B cell (primary cell): ENCODE measurements around the gene GCC2. TPM values are rescaled to one million over a fixed set of nuclear protein-coding genes. Genes with fewer than 3 reads are reported as not detected.

Experiments used
- ATAC-seq: fragments of 200-7000 bp; cut with Tn5 transposase; one replicate; pipeline ENCODE4 v1.10.0; 2021; ENCODE audit warnings: low read depth, mild to moderate bottlenecking, moderate number of reproducible peaks, moderate library complexity
- CTCF ChIA-PET: fragments of 350-600 bp; sonication (Branson Sonifier 250); formaldehyde crosslinking; loops from one replicate; lab custom pipeline; 2021; ENCODE audit warnings: antibody characterized with exemption, inconsistent platforms; lab: Charles Lee
- POLR2A ChIA-PET: fragments of 350-600 bp; sonication (Branson Sonifier 250); formaldehyde crosslinking; loops from one replicate; lab custom pipeline; 2021; ENCODE audit warnings: antibody characterized with exemption; lab: Charles Lee
- DNase-seq: peaks from one replicate; pipeline ENCODE4 v3.0.0; 2013
- H2AFZ ChIP-seq: 2 replicates; pipeline ENCODE4 v1.6.1; 2012; ENCODE audit warnings: mild to moderate bottlenecking, low read depth, low read length; ENCODE audit not compliant: insufficient read depth, poor library complexity, severe bottlenecking
- H3K27ac ChIP-seq, 2 donors: 1 replicate in 1 of 2; 2 replicates in 1 of 2; pipeline ENCODE4 v1.5.1; 2012 to 2013; ENCODE audit warnings: low read length in 2 of 2, mild to moderate bottlenecking in 2 of 2, moderate library complexity in 1 of 2
- H3K27me3 ChIP-seq, 4 experiments: fragments of 200-600 bp in 1 of 4; sonication (generic) in 1 of 4; replicated peaks in 1 of 4; 1 replicate in 2 of 4; 2 replicates in 2 of 4; pipeline versions ENCODE4 v1.6.1 to v1.7.0; 2013 to 2016; ENCODE audit warnings: low read length in 3 of 4, mild to moderate bottlenecking in 2 of 4, mixed read lengths in 1 of 4, moderate library complexity in 1 of 4; ENCODE audit not compliant: insufficient read depth in 4 of 4, control insufficient read depth in 3 of 4; ENCODE audit errors: control extremely low read depth in 1 of 4
- H3K36me3 ChIP-seq, 2 experiments: replicated peaks in 1 of 2; 1 replicate in 1 of 2; 2 replicates in 1 of 2; pipeline versions ENCODE4 v1.6.1 to v1.7.1; 2013; ENCODE audit warnings: low read length in 1 of 2; ENCODE audit not compliant: insufficient read depth in 2 of 2, control insufficient read depth in 1 of 2; ENCODE audit errors: control extremely low read depth in 1 of 2, extremely low read depth in 1 of 2
- H3K4me1 ChIP-seq, 2 donors: fragments of 200-600 bp in 1 of 2; sonication (generic) in 1 of 2; 1 replicate in 1 of 2; 2 replicates in 1 of 2; pipeline versions ENCODE4 v1.5.1 to v1.6.1; 2013 to 2017; ENCODE audit warnings: low read length in 2 of 2; ENCODE audit not compliant: control insufficient read depth in 2 of 2, insufficient read depth in 2 of 2
- H3K4me2 ChIP-seq: replicated peaks from 2 replicates; pipeline ENCODE3; 2012; ENCODE audit warnings: mild to moderate bottlenecking, low read depth, low read length; ENCODE audit not compliant: poor library complexity, severe bottlenecking
- H3K4me3 ChIP-seq, 5 experiments: fragments of 200-600 bp in 1 of 5; sonication (generic) in 1 of 5; 1 replicate in 3 of 5; 2 replicates in 2 of 5; pipeline versions ENCODE4 v1.5.1 to v1.7.0; 2011 to 2016; ENCODE audit warnings: low read length in 4 of 5, mild to moderate bottlenecking in 4 of 5, low read depth in 2 of 5, control low read depth in 1 of 5, moderate library complexity in 1 of 5; ENCODE audit not compliant: insufficient read depth in 1 of 5; ENCODE audit errors: control extremely low read depth in 1 of 5, extremely low read depth in 1 of 5
- H3K79me2 ChIP-seq: fragments of 200-600 bp; sonication (generic); one replicate; pipeline ENCODE4 v1.6.0; 2016; ENCODE audit warnings: low read length; ENCODE audit not compliant: control insufficient read depth, insufficient read depth
- H3K9ac ChIP-seq: fragments of 200-600 bp; sonication (generic); 2 replicates; pipeline ENCODE4 v1.6.1; 2017; ENCODE audit warnings: mild to moderate bottlenecking, low read length, moderate library complexity
- H3K9me3 ChIP-seq, 3 donors: one replicate each; pipeline versions ENCODE4 v1.6.1 to v1.7.1; 2013; ENCODE audit warnings: low read length in 2 of 3; ENCODE audit not compliant: control insufficient read depth in 2 of 3, insufficient read depth in 1 of 3; ENCODE audit errors: control extremely low read depth in 1 of 3
- H4K20me1 ChIP-seq: 2 replicates; pipeline ENCODE4 v1.6.0; 2012; ENCODE audit warnings: mild to moderate bottlenecking, low read length; ENCODE audit not compliant: insufficient read depth, control insufficient read depth, poor library complexity, severe bottlenecking
- H3K27ac Mint-ChIP-seq: one replicate; pipeline ENCODE4 v1.8.0; 2021; ENCODE audit warnings: mixed read lengths
- H3K27me3 Mint-ChIP-seq: one replicate; pipeline ENCODE4 v1.8.0; 2021; ENCODE audit warnings: mixed read lengths
- H3K4me1 Mint-ChIP-seq: one replicate; pipeline ENCODE4 v1.8.0; 2021; ENCODE audit warnings: mixed read lengths
- H3K4me3 Mint-ChIP-seq: one replicate; pipeline ENCODE4 v1.8.0; 2021; ENCODE audit warnings: mixed read lengths
- H3K9me3 Mint-ChIP-seq: one replicate; pipeline ENCODE4 v1.8.0; 2022; ENCODE audit warnings: mixed read lengths; ENCODE audit not compliant: insufficient read depth
- CTCF ChIP-seq: fragments of 200-600 bp; IDR thresholded peaks from one replicate; pipeline ENCODE4 v1.8.0; 2022; ENCODE audit warnings: antibody characterized with exemption, mild to moderate bottlenecking
- EZH2 ChIP-seq: IDR thresholded peaks from 2 replicates; pipeline ENCODE4 v1.6.1; 2012; ENCODE audit warnings: borderline replicate concordance, low read depth, mild to moderate bottlenecking, moderate library complexity, low read length; ENCODE audit not compliant: insufficient read depth, poor library complexity, severe bottlenecking
- WGBS: methylation state at CpG from one replicate; pipeline ENCODE4 v1.1.5; 2013; ENCODE audit warnings: missing lambda C conversion rate; ENCODE audit not compliant: insufficient coverage; 5-methylcytosine and 5-hydroxymethylcytosine counted together
- intact Hi-C: fragments of 100-400 bp; cut with micrococcal nuclease; formaldehyde crosslinking; loops from one replicate; pipeline ENCODE4 v1.10.0; 2022
- polyA plus RNA-seq: library from polyadenylated mRNA; depleted of rRNA; stranded (reverse); fragments of >200 nt; gene quantifications from 2 replicates; pipeline ENCODE4 v1.2.3, GENCODE V29; 2012
- total RNA-seq, 2 donors: library from RNA; stranded (reverse); fragments of 120-200 nt in 1 of 2; gene quantifications; 1 replicate in 1 of 2; 2 replicates in 1 of 2; pipeline versions ENCODE4 v1.2.3 to v1.2.4, GENCODE V29; 2013 to 2022

Gene GCC2
- total and polyA plus RNA-seq, 2 donors (not counting 1 experiment from before 2014, with no cell fraction given), result 12.3 to 87.9 TPM

GRCh38 chr2:108417254-108417653 lies 31.8 kb upstream of the GCC2 start:
- no peaks in the 10 kb centered on the region for H3K27me3 ChIP-seq
- Mint-ChIP-seq H3K4me1 (no peaks in the 10 kb centered on the region), H3K27me3 (peaks cover 4% of the 10 kb centered on the region), H3K27ac (no peak overlapping the region), H3K9me3 (no peaks in the 10 kb centered on the region), H3K4me3 (no peak overlapping the region)
- H4K20me1 ChIP-seq, result no peaks in the 10 kb centered on the region
- no peak overlapping the region for H3K4me3 ChIP-seq
- H3K9ac ChIP-seq, result no peak overlapping the region
- H2AFZ ChIP-seq, result no peak overlapping the region
- TF ChIP-seq CTCF (no peak), EZH2 (no peak)
- DNase-seq (no peak), ATAC-seq (no peak)
- H3K9me3 ChIP-seq, result no peaks in the 10 kb centered on the region
- POLR2A ChIA-PET, result no interaction called here
- H3K27ac ChIP-seq, result no peak overlapping the region
- intact Hi-C loops, result no loop called here
- H3K4me1 ChIP-seq, result no peaks in the 10 kb centered on the region
- H3K4me2 ChIP-seq, result no peak overlapping the region
- no peaks in the 10 kb centered on the region for H3K79me2 ChIP-seq
- 75% methylated on average over 1 of the region's 2 CpGs for WGBS
- CTCF ChIA-PET, result interaction anchor here (0.8 kb wide), 1 partner anchor 167 kb away, joined by 3 read pairs; no protein-coding TSS in a partner anchor
- no peaks in the 10 kb centered on the region for H3K36me3 ChIP-seq

DNA sequence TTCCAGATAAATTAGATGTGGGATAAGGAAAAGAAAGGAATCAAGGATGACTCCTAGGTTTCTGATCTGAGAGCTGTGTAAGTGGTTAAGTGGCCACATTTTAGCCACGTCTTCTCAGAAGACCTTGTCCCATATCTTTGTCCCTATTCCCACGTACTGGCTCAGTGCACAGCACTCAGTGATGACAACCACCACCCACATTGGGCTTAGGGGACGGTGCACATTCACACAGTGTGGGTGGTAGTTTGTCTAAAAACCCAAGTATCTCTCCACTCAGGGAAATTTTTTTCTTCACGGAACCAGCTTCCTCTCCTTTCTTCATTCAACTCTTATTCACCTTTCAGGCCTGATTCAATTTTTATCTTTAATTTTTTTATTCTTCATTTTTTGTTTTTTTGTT lies 30.6 kb upstream of the GCC2 start:
- ATAC-seq (no peak), DNase-seq (no peak)
- Histone ChIP-seq H2AFZ (no peak overlapping the region), H3K9ac (no peak overlapping the region), H3K4me2 (no peak overlapping the region), H3K27me3 (peaks cover 0 to 3% (median 0%) of the 10 kb centered on the region in 4 experiments), H3K27ac (no peak overlapping the region), H3K36me3 (no peaks in the 10 kb centered on the region), H4K20me1 (no peaks in the 10 kb centered on the region), H3K4me1 (no peaks in the 10 kb centered on the region), H3K4me3 (no peak overlapping the region), H3K79me2 (no peaks in the 10 kb centered on the region), H3K9me3 (no peaks in the 10 kb centered on the region)
- no peaks in the 10 kb centered on the region for H3K4me1 Mint-ChIP-seq
- no peaks in the 10 kb centered on the region for H3K9me3 Mint-ChIP-seq
- POLR2A ChIA-PET, result no interaction called here
- TF ChIP-seq EZH2 (no peak), CTCF (no peak)
- no peak overlapping the region for H3K4me3 Mint-ChIP-seq
- no peak overlapping the region for H3K27ac Mint-ChIP-seq
- CTCF ChIA-PET, result no interaction called here
- WGBS, result no CpG with 5 or more reads among the region's 4 CpGs
- H3K27me3 Mint-ChIP-seq, result peaks cover 14% of the 10 kb centered on the region
- intact Hi-C loops, result no loop called here
